ENCODE data around the gene PHF21B.
"Not testable (repeated sequence)": the region's sequence is repeated elsewhere in the genome, so short reads cannot be mapped to it uniquely, and the experiment has no call there.

PHF21B gene

GRCh38 chr22:44854641-44855040 is 155.2 kb downstream of the PHF21B start:
- not testable (repeated sequence) for H3K4me3 Mint-ChIP-seq; ATAC-seq (replicated peaks); H3K4me1 Mint-ChIP-seq (ENCODE audit: low read depth in 2 of 2); H3K27ac Mint-ChIP-seq; H3K36me3 Mint-ChIP-seq (ENCODE audit: insufficient read depth); DNase-seq; H3K9me3 Mint-ChIP-seq; H3K27me3 Mint-ChIP-seq

DNA sequence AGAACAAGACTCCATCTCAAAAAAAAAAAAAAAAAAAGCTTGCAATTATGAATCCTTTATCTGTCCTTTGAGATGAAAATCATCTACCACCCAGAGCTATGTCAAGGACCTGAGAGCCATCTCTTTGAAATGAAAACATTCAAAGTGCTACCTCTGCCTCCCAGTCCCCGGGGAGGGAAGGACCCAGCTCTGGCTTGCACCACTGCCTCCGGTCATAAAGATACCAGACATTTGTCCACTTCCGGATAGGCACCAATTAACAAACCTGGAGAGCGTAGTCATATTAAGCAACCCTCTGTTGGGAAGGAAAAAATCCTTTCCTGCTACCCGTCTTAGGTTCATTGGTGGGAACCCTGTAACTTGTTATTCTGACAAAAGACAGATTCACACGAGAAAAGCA is 158.9 kb downstream of the PHF21B start:
- ATAC-seq (replicated peaks) (no peak), DNase-seq (no peak)
- Mint-ChIP-seq H3K27ac (no peak overlapping the region), H3K27me3 (no peaks in the 10 kb centered on the region), H3K9me3 (no peaks in the 10 kb centered on the region), H3K36me3 (ENCODE audit: insufficient read depth) (no peaks in the 10 kb centered on the region), H3K4me3 (no peak overlapping the region), H3K4me1 (ENCODE audit: low read depth in 2 of 2) (no peaks in the 10 kb centered on the region)

GRCh38 chr22:44848791-44849420 is 160.9 kb downstream of the PHF21B start:
- no peak for DNase-seq
- no peak for ATAC-seq (replicated peaks)
- Mint-ChIP-seq H3K4me1 (ENCODE audit: low read depth in 2 of 2) (no peaks in the 10 kb centered on the region), H3K9me3 (peaks cover 4 to 8% of the 10 kb centered on the region in 2 donors), H3K27ac (no peak overlapping the region), H3K27me3 (no peaks in the 10 kb centered on the region), H3K4me3 (no peak overlapping the region), H3K36me3 (ENCODE audit: insufficient read depth) (peaks cover 4% of the 10 kb centered on the region)

- Mint-ChIP-seq H3K36me3 (ENCODE audit: insufficient read depth) (peaks cover 8% of the 10 kb centered on the region), H3K4me1 (ENCODE audit: low read depth in 2 of 2) (no peaks in the 10 kb centered on the region), H3K27me3 (no peaks in the 10 kb centered on the region), H3K27ac (no peak overlapping the region), H3K9me3 (peaks cover 4 to 8% of the 10 kb centered on the region in 2 donors), H3K4me3 (no peak overlapping the region)
- ATAC-seq (replicated peaks) (no peak), DNase-seq (no peak)
Measured at GRCh38 chr22:44848296-44848741, 161.5 kb downstream of the PHF21B start.

GRCh38 chr22:44847892-44848291 is 161.9 kb downstream of the PHF21B start:
- Mint-ChIP-seq H3K4me3 (no peak overlapping the region), H3K27ac (no peak overlapping the region), H3K36me3 (ENCODE audit: insufficient read depth) (peaks cover 8% of the 10 kb centered on the region), H3K9me3 (peaks cover 4 to 8% of the 10 kb centered on the region in 2 donors), H3K4me1 (ENCODE audit: low read depth in 2 of 2) (no peaks in the 10 kb centered on the region), H3K27me3 (no peaks in the 10 kb centered on the region)
- no peak for DNase-seq
- ATAC-seq (replicated peaks): no peak

GRCh38 chr22:44847380-44847779 is 162.4 kb downstream of the PHF21B start:
- H3K27ac Mint-ChIP-seq: no peak overlapping the region
- ATAC-seq (replicated peaks): no peak
- H3K9me3 Mint-ChIP-seq: peaks cover 4 to 8% of the 10 kb centered on the region in 2 donors
- H3K27me3 Mint-ChIP-seq: no peaks in the 10 kb centered on the region
- peaks cover 8% of the 10 kb centered on the region for H3K36me3 Mint-ChIP-seq (ENCODE audit: insufficient read depth)
- no peak for DNase-seq
- no peaks in the 10 kb centered on the region for H3K4me1 Mint-ChIP-seq (ENCODE audit: low read depth in 2 of 2)
- H3K4me3 Mint-ChIP-seq: no peak overlapping the region

GRCh38 chr22:44846726-44847275 is 163.0 kb downstream of the PHF21B start:
- Mint-ChIP-seq H3K36me3 (ENCODE audit: insufficient read depth) (peaks cover 10% of the 10 kb centered on the region), H3K4me3 (no peak overlapping the region), H3K27me3 (no peaks in the 10 kb centered on the region), H3K4me1 (ENCODE audit: low read depth in 2 of 2) (no peaks in the 10 kb centered on the region), H3K9me3 (peaks cover 4 to 8% of the 10 kb centered on the region in 2 donors), H3K27ac (no peak overlapping the region)
- DNase-seq: no peak
- no peak for ATAC-seq (replicated peaks)

DNA sequence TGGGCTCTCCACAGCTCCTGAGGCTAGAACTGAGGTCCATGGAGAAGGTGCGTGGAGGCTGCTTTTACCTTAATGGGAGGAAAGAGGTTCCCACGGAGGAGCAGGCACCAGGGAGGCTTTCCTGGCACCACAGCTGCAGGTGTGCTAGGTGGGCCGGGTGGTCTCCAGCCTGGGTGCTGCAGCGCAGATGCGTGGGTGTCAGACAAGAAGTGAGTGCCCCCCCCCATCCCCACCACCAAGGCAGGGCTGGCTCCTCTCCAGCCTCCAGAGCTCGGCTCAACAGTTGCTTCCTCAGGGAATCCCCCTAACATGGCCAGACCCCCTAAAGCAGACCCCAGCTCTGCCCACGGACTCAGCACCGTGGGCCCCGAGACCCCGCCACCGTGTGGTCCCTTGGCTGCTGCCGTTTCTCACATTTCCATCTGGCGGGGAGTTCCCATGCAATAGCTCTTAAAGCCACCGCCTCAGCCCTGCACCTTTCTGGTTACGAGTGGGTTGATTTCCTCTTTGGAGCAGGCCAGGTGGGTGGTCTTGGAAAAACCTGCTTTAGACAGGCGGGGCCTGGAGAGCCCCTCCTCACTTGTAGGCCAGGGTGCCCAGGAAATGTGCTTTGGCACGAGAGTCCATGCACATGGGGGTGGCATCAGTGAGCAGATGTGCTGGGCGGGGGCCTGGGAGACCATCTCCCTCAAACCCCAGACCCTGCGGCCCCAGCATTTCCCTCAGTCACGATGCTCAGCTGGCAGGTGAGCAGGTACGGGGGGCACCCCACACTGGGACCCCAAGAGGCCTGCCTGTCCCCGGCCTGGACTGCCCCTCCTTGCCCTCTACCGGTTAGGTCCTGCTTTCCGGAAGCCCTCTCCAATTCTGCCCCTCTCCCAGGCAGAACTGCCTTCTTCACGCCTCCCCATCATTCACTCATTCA is 163.7 kb downstream of the PHF21B start:
- no peak for DNase-seq
- ATAC-seq (replicated peaks): no peak
- no peaks in the 10 kb centered on the region for H3K4me1 Mint-ChIP-seq (ENCODE audit: low read depth in 2 of 2)
- peaks cover 0 to 1% of the 10 kb centered on the region in 2 donors for H3K27me3 Mint-ChIP-seq
- no peak overlapping the region for H3K27ac Mint-ChIP-seq
- peaks cover 4 to 8% of the 10 kb centered on the region in 2 donors for H3K9me3 Mint-ChIP-seq
- H3K36me3 Mint-ChIP-seq (ENCODE audit: insufficient read depth): peaks cover 12% of the 10 kb centered on the region
- H3K4me3 Mint-ChIP-seq: no peak overlapping the region

DNA sequence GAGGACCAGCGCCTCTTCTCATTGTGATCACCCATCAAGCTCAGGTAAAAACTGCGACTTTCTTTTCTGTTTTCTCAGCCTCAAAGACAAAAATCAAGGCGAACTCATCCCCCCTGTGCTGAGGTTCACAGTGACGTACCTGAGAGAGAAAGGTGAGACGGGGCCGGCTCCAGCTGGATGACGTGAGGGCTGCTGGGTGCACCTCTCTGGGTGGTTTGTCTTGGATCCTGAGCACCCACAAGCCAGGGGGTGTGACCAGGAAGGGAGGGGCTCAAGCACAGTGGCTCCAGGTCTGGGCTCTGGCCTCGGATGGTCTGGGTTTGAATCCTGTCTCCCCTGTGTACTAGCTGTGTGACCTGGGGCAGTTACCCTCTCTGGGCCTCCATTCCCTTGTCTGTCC is 164.6 kb downstream of the PHF21B start:
- ATAC-seq (replicated peaks) (no peak), DNase-seq (no peak)
- H3K4me1 Mint-ChIP-seq (ENCODE audit: low read depth in 2 of 2): no peaks in the 10 kb centered on the region
- peaks cover 7 to 10% of the 10 kb centered on the region in 2 donors for H3K27me3 Mint-ChIP-seq
- H3K9me3 Mint-ChIP-seq: peaks cover 4 to 8% of the 10 kb centered on the region in 2 donors
- H3K36me3 Mint-ChIP-seq (ENCODE audit: insufficient read depth): peaks cover 13% of the 10 kb centered on the region
- no peak overlapping the region for H3K4me3 Mint-ChIP-seq
- H3K27ac Mint-ChIP-seq: no peak overlapping the region

DNA sequence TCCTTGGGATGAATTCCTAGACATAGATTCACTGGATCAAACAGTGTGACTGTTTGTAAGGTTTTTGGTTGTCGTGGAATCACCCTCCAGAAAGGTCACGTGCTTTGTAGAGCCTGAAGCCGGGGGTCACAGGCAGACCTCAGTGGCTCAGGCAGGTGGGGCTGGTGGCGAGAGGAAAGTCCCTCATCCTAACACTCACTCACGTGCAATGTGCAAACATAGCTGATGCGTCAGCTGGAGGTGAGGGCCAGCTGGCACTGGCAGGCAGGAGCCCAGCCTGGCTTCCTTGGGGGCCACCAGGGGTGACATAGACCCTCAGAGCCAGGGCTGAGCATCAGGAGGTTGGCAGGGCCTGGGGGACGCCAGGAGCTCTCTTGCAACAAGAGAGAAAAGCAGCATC is 167.4 kb downstream of the PHF21B start:
- Mint-ChIP-seq H3K4me1 (ENCODE audit: low read depth in 2 of 2) (no peaks in the 10 kb centered on the region), H3K27ac (no peak overlapping the region)

GRCh38 chr22:44840611-44841322 is 169.0 kb downstream of the PHF21B start:
- DNase-seq (no peak), ATAC-seq (replicated peaks) (no peak)
- no peaks in the 10 kb centered on the region for H3K4me1 Mint-ChIP-seq (ENCODE audit: low read depth in 2 of 2)
- H3K27me3 Mint-ChIP-seq: peaks cover 9 to 14% of the 10 kb centered on the region in 2 donors
- H3K4me3 Mint-ChIP-seq: no peak overlapping the region
- H3K9me3 Mint-ChIP-seq: peaks cover 4 to 8% of the 10 kb centered on the region in 2 donors
- H3K36me3 Mint-ChIP-seq (ENCODE audit: insufficient read depth): peaks cover 15% of the 10 kb centered on the region
- no peak overlapping the region for H3K27ac Mint-ChIP-seq

More for the DNA sequence above, 167.4 kb downstream of the PHF21B start:
- H3K9me3 Mint-ChIP-seq: peaks cover 4 to 8% of the 10 kb centered on the region in 2 donors
- ATAC-seq (replicated peaks): no peak
- DNase-seq: no peak
- peaks cover 9 to 14% of the 10 kb centered on the region in 2 donors for H3K27me3 Mint-ChIP-seq
- peaks cover 15% of the 10 kb centered on the region for H3K36me3 Mint-ChIP-seq (ENCODE audit: insufficient read depth)
- no peak overlapping the region for H3K4me3 Mint-ChIP-seq

- H3K27me3 Mint-ChIP-seq: peaks cover 9 to 14% of the 10 kb centered on the region in 2 donors
- no peak overlapping the region for H3K4me3 Mint-ChIP-seq
- peaks cover 11% of the 10 kb centered on the region for H3K36me3 Mint-ChIP-seq (ENCODE audit: insufficient read depth)
- peaks cover under 1 to 3% of the 10 kb centered on the region in 2 donors for H3K9me3 Mint-ChIP-seq
- no peak overlapping the region for H3K27ac Mint-ChIP-seq
- DNase-seq (no peak), ATAC-seq (replicated peaks) (no peak)
- no peaks in the 10 kb centered on the region for H3K4me1 Mint-ChIP-seq (ENCODE audit: low read depth in 2 of 2)
Measured at GRCh38 chr22:44839721-44840120, 170.1 kb downstream of the PHF21B start.

DNA sequence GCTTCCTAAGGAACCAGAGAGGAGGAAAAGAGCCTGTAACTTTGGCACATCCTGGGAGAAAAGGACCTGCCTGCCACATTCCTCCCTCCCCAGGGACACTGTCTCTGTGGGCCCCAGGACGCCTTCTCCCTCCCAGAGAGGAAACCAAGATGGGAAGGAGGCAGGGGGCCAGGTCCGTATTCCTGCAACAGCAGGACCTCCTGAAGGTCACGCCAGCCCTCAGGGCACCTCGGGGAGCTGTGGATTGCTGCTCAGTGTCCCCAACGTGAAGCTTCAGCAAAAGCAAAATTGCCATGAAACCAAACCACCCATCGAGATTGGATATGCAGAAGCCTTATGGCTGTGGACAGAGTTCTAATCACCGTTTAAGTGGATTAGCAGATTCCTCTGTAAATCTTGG is 170.7 kb downstream of the PHF21B start:
- DNase-seq: no peak
- no peak for ATAC-seq (replicated peaks)
- Mint-ChIP-seq H3K36me3 (ENCODE audit: insufficient read depth) (peaks cover 11% of the 10 kb centered on the region), H3K27me3 (peaks cover 10 to 14% of the 10 kb centered on the region in 2 donors), H3K4me3 (no peak overlapping the region), H3K27ac (no peak overlapping the region), H3K4me1 (ENCODE audit: low read depth in 2 of 2) (no peaks in the 10 kb centered on the region), H3K9me3 (no peaks in the 10 kb centered on the region)
